K562 (cell line): Measurements from ENCODE around the gene DGKE. TPM values are rescaled to one million over a fixed set of nuclear protein-coding genes. Genes with fewer than 3 reads are reported as not detected.

Experiments
- ATF3 ChIP-seq, 2 experiments: fragments of 450-650 bp in 1 of 2; sonication (generic) in 1 of 2; formaldehyde crosslinking in 1 of 2; IDR thresholded peaks in 1 of 2; conservative IDR thresholded peaks in 1 of 2; 2 replicates each; pipeline versions ENCODE4 v1.6.1 to v1.8.1; 2016 to 2023; ENCODE audit warnings: mild to moderate bottlenecking in 2 of 2, moderate library complexity in 2 of 2, inconsistent platforms in 1 of 2, missing genetic modification reagents in 1 of 2
- BMI1 ChIP-seq: fragments of 150-350 bp; IDR thresholded peaks from 2 replicates; pipeline ENCODE4 v1.6.1; 2014; ENCODE audit warnings: low read length
- E2F4 ChIP-seq: sonication (generic); formaldehyde crosslinking; IDR thresholded peaks from 2 replicates; pipeline ENCODE4 v1.8.0; 2022; ENCODE audit warnings: mild to moderate bottlenecking, low read depth, missing genetic modification reagents
- HIVEP1 ChIP-seq: fragments of 250-450 bp; sonication (Bioruptor Pico); IDR thresholded peaks from 2 replicates; pipeline ENCODE4 v1.4.0; 2020; ENCODE audit warnings: mild to moderate bottlenecking
- IRF9 ChIP-seq: fragments of 450-650 bp; IDR thresholded peaks from 2 replicates; pipeline ENCODE4 v1.6.1; 2016; ENCODE audit warnings: missing biosample characterization, missing genetic modification characterization
- JUND ChIP-seq, 2 experiments: IDR thresholded peaks; 2 replicates in 1 of 2; 3 replicates in 1 of 2; pipeline ENCODE4 v1.6.1; 2011; ENCODE audit warnings: borderline replicate concordance in 2 of 2, low read depth in 2 of 2, low read length in 2 of 2, improper control_type of control experiment in 1 of 2, missing biosample characterization in 1 of 2, missing genetic modification characterization in 1 of 2, missing genetic modification reagents in 1 of 2
- LARP7 ChIP-seq: fragments of 450-650 bp; IDR thresholded peaks from 2 replicates; pipeline ENCODE4 v1.6.1; 2016
- NELFE ChIP-seq: IDR thresholded peaks from 2 replicates; pipeline ENCODE4 v1.6.1; 2011; ENCODE audit warnings: mild to moderate bottlenecking; ENCODE audit not compliant: insufficient read depth, insufficient read length
- NR4A1 ChIP-seq, 2 experiments: fragments of 250-450 bp in 1 of 2; fragments of 450-650 bp in 1 of 2; sonication (Bioruptor Pico) in 1 of 2; IDR thresholded peaks; 2 replicates each; pipeline versions ENCODE4 v1.4.0 to v1.6.1; 2016 to 2020; ENCODE audit warnings: mild to moderate bottlenecking in 2 of 2, missing compliant biosample characterization in 1 of 2, missing genetic modification characterization in 1 of 2, moderate library complexity in 1 of 2
- POLR2H ChIP-seq: IDR thresholded peaks from 2 replicates; pipeline ENCODE4 v1.6.1; 2016; ENCODE audit warnings: missing genetic modification characterization, low read depth, mild to moderate bottlenecking, control low read depth, missing compliant biosample characterization, moderate library complexity
- RFX5 ChIP-seq: IDR thresholded peaks from 2 replicates; pipeline ENCODE4 v1.6.1; 2011; ENCODE audit warnings: low read depth, mild to moderate bottlenecking, improper control_type of control experiment, low read length
- RNF219 ChIP-seq: fragments of 250-450 bp; sonication (Bioruptor Pico); IDR thresholded peaks from 2 replicates; pipeline ENCODE4 v1.5.0; 2022; ENCODE audit warnings: mild to moderate bottlenecking
- SETDB1 ChIP-seq: IDR thresholded peaks from one replicate; pipeline ENCODE4 v1.6.1; 2012; ENCODE audit warnings: low read length, control low read depth, inconsistent platforms
- SMAD4 ChIP-seq: fragments of 250-450 bp; sonication (Bioruptor Pico); conservative IDR thresholded peaks from 2 replicates; pipeline ENCODE4 v1.8.0; 2021; ENCODE audit warnings: inconsistent platforms, mild to moderate bottlenecking, moderate library complexity
- SNRNP70 ChIP-seq: fragments of 200-400 bp; formaldehyde crosslinking; optimal IDR thresholded peaks from 2 replicates; pipeline ENCODE3; 2017; ENCODE audit warnings: low read depth, low read length
- TRIM24 ChIP-seq, 2 experiments: fragments of 450-650 bp; IDR thresholded peaks; 2 replicates each; pipeline ENCODE4 v1.6.1; 2016
- ZC3H4 ChIP-seq: sonication (generic); formaldehyde crosslinking; IDR thresholded peaks from 2 replicates; pipeline ENCODE4 v1.9.0; 2021; ENCODE audit warnings: missing genetic modification reagents, borderline replicate concordance
- ZNF274 ChIP-seq: IDR thresholded peaks from 2 replicates; pipeline ENCODE4 v1.6.1; 2011; ENCODE audit warnings: low read depth, mild to moderate bottlenecking, low read length, moderate library complexity, borderline replicate concordance
- ZNF282 ChIP-seq: sonication (generic); formaldehyde crosslinking; IDR thresholded peaks from 2 replicates; pipeline ENCODE4 v1.8.1; 2023; ENCODE audit warnings: missing genetic modification reagents
- ZNF444 ChIP-seq: fragments of 250-450 bp; sonication (Bioruptor Pico); IDR thresholded peaks from 2 replicates; pipeline ENCODE4 v1.4.0; 2020; ENCODE audit warnings: mild to moderate bottlenecking, moderate library complexity
- polyA plus RNA-seq, 8 experiments: library from polyadenylated mRNA; depleted of rRNA in 4 of 8; stranded (reverse) in 5 of 8; unstranded in 3 of 8; fragments of >200 nt; fragmentation: Nextera tagmentation in 2 of 8; fragmentation: Illumina TruSeq in 1 of 8; extraction: Ambion mirVana in 2 of 8; extraction: Trizol in 1 of 8; gene quantifications; 2 replicates each; pipeline versions ENCODE4 v1.2.1 to v1.2.3, GENCODE V29; 2011 to 2014; ENCODE audit warnings: inconsistent platforms in 1 of 8, missing spikeins in 1 of 8
- total RNA-seq, 7 experiments: library from RNA; depleted of rRNA in 6 of 7; stranded (reverse); fragments of >200 nt in 6 of 7; fragmentation: Illumina TruSeq in 2 of 7; extraction: Trizol in 2 of 7; gene quantifications; 2 replicates each; pipeline versions ENCODE4 v1.2.1 to v1.2.3, GENCODE V29; 2011 to 2021; ENCODE audit warnings: low replicate concordance in 1 of 7
- TF ChIP-seq, protein P1 (sequence below): fragments of 250-450 bp; sonication (Bioruptor Pico); IDR thresholded peaks from 2 replicates; pipeline ENCODE4 v1.9.0; 2021; ENCODE audit warnings: mild to moderate bottlenecking, inconsistent platforms

Gene DGKE
- total and polyA plus RNA-seq, 9 of the 15 experiments (the other 6 are each of a cell fraction or from before 2014, with no cell fraction given) = 1.3 to 9.9 (median 5.9) TPM

DNA sequence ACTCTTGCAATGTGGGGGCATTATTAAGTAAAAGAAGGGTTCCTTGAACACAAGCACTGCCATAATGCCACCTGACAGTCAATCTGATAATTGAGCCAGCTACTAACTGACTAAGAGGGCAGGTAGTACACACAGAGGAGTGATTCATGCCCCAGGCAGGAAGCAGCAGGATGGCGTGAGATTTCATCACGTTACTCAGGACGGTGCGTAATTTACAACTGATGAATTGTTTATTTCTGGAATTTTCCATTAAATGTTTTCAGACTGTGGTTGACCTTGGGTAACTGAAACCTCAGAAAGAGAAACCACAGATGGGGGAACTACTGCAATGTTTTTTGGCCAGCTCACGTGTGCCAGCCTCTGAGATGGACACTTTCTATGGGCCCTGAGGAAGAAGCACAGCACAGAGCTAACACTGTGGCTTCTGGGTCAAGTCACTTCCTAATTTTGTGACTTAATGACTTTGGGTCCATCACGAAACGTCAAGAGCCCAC lies 46.9 kb upstream of the DGKE start (continued):
- TF ChIP-seq SNRNP70 (no peak), ZC3H4 (CRISPR knock-in tag) (no peak), ZNF444 (CRISPR knock-in tag) (no peak), LARP7 (no peak), IRF9 (no peak), JUND (IDR thresholded peaks at IDR 0.05; ENCODE audit: borderline replicate concordance, low read depth, low read length) (peak; percentile 59; the same call in 1 of the 2 replicates), JUND (tag; IDR thresholded peaks at IDR 0.05; ENCODE audit: borderline replicate concordance, low read depth, low read length) (no peak; the same call in 2 of the 3 replicates), ATF3 (IDR thresholded peaks at IDR 0.05) (peak; percentile 87), ATF3 (CRISPR knock-in tag; conservative IDR thresholded peaks at IDR 0.05) (no peak), SETDB1 (no peak), HIVEP1 (CRISPR knock-in tag) (no peak), ZNF274 (no peak), E2F4 (CRISPR knock-in tag) (no peak), NR4A1 (CRISPR knock-in tag; IDR thresholded peaks at IDR 0.05) (no peak), NR4A1 (tag; IDR thresholded peaks at IDR 0.05) (no peak), SMAD4 (CRISPR knock-in tag) (0 out of 2 replicates have a peak, but pooled peaks have one; percentile 15), RNF219 (CRISPR knock-in tag) (no peak), ZNF282 (CRISPR knock-in tag) (no peak), BMI1 (no peak; the same call in 1 of the 2 replicates), NELFE (no peak), RFX5 (no peak), POLR2H (tag) (no peak), TRIM24 (IDR thresholded peaks at IDR 0.05) (peak in 1 of 2 experiments; percentile 39; a peak in 1 of 4 replicates)
- TF ChIP-seq, protein P1, sequence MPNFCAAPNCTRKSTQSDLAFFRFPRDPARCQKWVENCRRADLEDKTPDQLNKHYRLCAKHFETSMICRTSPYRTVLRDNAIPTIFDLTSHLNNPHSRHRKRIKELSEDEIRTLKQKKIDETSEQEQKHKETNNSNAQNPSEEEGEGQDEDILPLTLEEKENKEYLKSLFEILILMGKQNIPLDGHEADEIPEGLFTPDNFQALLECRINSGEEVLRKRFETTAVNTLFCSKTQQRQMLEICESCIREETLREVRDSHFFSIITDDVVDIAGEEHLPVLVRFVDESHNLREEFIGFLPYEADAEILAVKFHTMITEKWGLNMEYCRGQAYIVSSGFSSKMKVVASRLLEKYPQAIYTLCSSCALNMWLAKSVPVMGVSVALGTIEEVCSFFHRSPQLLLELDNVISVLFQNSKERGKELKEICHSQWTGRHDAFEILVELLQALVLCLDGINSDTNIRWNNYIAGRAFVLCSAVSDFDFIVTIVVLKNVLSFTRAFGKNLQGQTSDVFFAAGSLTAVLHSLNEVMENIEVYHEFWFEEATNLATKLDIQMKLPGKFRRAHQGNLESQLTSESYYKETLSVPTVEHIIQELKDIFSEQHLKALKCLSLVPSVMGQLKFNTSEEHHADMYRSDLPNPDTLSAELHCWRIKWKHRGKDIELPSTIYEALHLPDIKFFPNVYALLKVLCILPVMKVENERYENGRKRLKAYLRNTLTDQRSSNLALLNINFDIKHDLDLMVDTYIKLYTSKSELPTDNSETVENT (CRISPR knock-in tag) = no peak
